Keratinocyte (primary cell): ENCODE measurements around the gene STOM. TPM values are rescaled to one million over a fixed set of nuclear protein-coding genes. Genes with fewer than 3 reads are reported as not detected.

ENCODE experiments used
- DNase-seq: peaks from one replicate; pipeline ENCODE4 v3.0.0-alpha.2; 2011; ENCODE audit warnings: low read depth, missing footprints, low spot score
- FAIRE-seq: peaks from 2 replicates; lab custom pipeline; 2011; peaks lifted over from hg19 to GRCh38; lab: Jason Lieb, UNC
- H2AFZ ChIP-seq: 2 replicates; pipeline ENCODE4 v1.6.0; 2012; ENCODE audit warnings: low read length, control low read depth, inconsistent platforms; ENCODE audit not compliant: control insufficient read depth
- H3K27ac ChIP-seq: 2 replicates; pipeline ENCODE4 v1.5.1; 2011; ENCODE audit warnings: low read length; ENCODE audit not compliant: control insufficient read depth, insufficient read depth
- H3K27me3 ChIP-seq: 3 replicates; pipeline ENCODE4 v1.6.0; 2011; ENCODE audit warnings: low read length; ENCODE audit not compliant: control insufficient read depth, insufficient read depth; ENCODE audit errors: extremely low read depth
- H3K36me3 ChIP-seq, 2 experiments: 2 replicates in 1 of 2; 3 replicates in 1 of 2; pipeline ENCODE4 v1.5.1; 2011; ENCODE audit warnings: low read length in 2 of 2, mild to moderate bottlenecking in 1 of 2; ENCODE audit not compliant: control insufficient read depth in 2 of 2, insufficient read depth in 2 of 2; ENCODE audit errors: extremely low read depth in 1 of 2
- H3K4me1 ChIP-seq: 3 replicates; pipeline ENCODE4 v1.5.1; 2011; ENCODE audit warnings: low read length; ENCODE audit not compliant: control insufficient read depth, insufficient read depth; ENCODE audit errors: extremely low read depth
- H3K4me2 ChIP-seq: 3 replicates; pipeline ENCODE4 v1.6.0; 2011; ENCODE audit warnings: low read depth, low read length; ENCODE audit not compliant: control insufficient read depth, insufficient read depth; ENCODE audit errors: extremely low read depth
- H3K4me3 ChIP-seq, 3 experiments: fragments of 200-600 bp in 1 of 3; sonication (generic) in 1 of 3; 2 replicates in 2 of 3; 3 replicates in 1 of 3; pipeline ENCODE4 v1.5.1; 2011 to 2016; ENCODE audit warnings: low read length in 3 of 3, mild to moderate bottlenecking in 3 of 3, control low read depth in 2 of 3, inconsistent platforms in 1 of 3, low read depth in 1 of 3, mixed read lengths in 1 of 3, mixed run types in 1 of 3, moderate library complexity in 1 of 3; ENCODE audit not compliant: control insufficient read depth in 2 of 3, insufficient read depth in 2 of 3; ENCODE audit errors: extremely low read depth in 1 of 3
- H3K79me2 ChIP-seq: 2 replicates; pipeline ENCODE4 v1.6.0; 2012; ENCODE audit warnings: low read length; ENCODE audit not compliant: control insufficient read depth, insufficient read depth
- H3K9ac ChIP-seq: 3 replicates; pipeline ENCODE4 v1.6.0; 2011; ENCODE audit warnings: low read length; ENCODE audit not compliant: control insufficient read depth, insufficient read depth; ENCODE audit errors: extremely low read depth
- H3K9me1 ChIP-seq: 3 replicates; pipeline ENCODE4 v1.6.0; 2011; ENCODE audit warnings: low read length; ENCODE audit not compliant: control insufficient read depth, insufficient read depth; ENCODE audit errors: extremely low read depth
- H3K9me3 ChIP-seq: 2 replicates; pipeline ENCODE4 v1.5.1; 2012; ENCODE audit warnings: low read depth, low read length; ENCODE audit not compliant: control insufficient read depth
- H4K20me1 ChIP-seq: 3 replicates; pipeline ENCODE4 v1.6.0; 2011; ENCODE audit warnings: low read length; ENCODE audit not compliant: control insufficient read depth, insufficient read depth; ENCODE audit errors: extremely low read depth
- CTCF ChIP-seq, 3 experiments: IDR thresholded peaks in 1 of 3; conservative IDR thresholded peaks in 1 of 3; optimal IDR thresholded peaks in 1 of 3; 2 replicates in 2 of 3; 3 replicates in 1 of 3; pipeline versions ENCODE3 to v1.5.1; 2011; ENCODE audit warnings: low read length in 3 of 3, mild to moderate bottlenecking in 3 of 3, moderate library complexity in 2 of 3, control low read depth in 1 of 3, inconsistent platforms in 1 of 3; ENCODE audit not compliant: insufficient read depth in 2 of 3; ENCODE audit errors: extremely low read depth in 1 of 3
- EZH2 ChIP-seq: IDR thresholded peaks from one replicate; pipeline ENCODE4 v1.6.1; 2012; ENCODE audit warnings: inconsistent platforms, mild to moderate bottlenecking, low read length, moderate library complexity
- dilution Hi-C: fragments of 300-500 bp; cut with MboI; formaldehyde crosslinking; loops from one replicate; pipeline ENCODE4 v1.7.0; 2020; ENCODE audit warnings: low sequenced_read_pairs; ENCODE audit not compliant: extremely low pct_ligation_motif_present
- polyA plus RNA-seq, 5 experiments: library from polyadenylated mRNA; depleted of rRNA in 3 of 5; stranded (reverse) in 3 of 5; stranded (forward) in 1 of 5; unstranded in 1 of 5; fragments of >200 nt; gene quantifications; 1 replicate in 1 of 5; 2 replicates in 3 of 5; 3 replicates in 1 of 5; pipeline versions ENCODE4 v1.2.1 to v1.2.3, GENCODE V29; 2011 to 2012; ENCODE audit warnings: missing spikeins in 2 of 5, low read depth in 1 of 5, low replicate concordance in 1 of 5

Gene STOM
- polyA plus RNA-seq, 1 donor (not counting 4 experiments of a cell fraction or from before 2014, with no cell fraction given), result 121 TPM

DNA sequence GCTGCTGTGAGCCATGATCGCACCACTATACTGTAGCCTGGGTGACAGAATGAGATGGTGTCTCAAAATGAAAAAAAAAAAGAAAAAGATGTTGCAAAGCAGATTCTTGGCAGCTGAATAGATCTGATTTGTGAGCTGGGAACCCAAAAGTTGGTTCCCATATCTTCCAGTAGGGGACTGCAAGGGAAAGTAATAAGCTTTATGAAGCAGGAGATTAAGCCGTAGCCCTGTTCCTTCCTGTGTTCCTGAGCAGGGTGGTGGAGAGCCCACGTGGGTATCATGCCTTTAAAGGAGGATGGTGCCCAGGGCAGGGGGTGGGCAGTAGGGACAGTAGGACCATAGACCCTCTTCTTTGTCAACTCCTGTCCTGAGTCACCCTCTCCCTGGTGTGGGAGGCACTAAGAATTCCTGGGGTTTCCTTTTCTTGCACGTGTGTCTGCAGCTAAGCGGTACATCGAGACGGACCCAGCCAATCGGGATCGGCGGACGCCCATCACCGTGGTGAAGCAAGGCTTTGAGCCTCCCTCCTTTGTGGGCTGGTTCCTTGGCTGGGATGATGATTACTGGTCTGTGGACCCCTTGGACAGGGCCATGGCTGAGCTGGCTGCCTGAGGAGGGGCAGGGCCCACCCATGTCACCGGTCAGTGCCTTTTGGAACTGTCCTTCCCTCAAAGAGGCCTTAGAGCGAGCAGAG lies 37.9 kb downstream of the STOM start:
- peaks cover 26 to 32% of the 10 kb centered on the region in 2 experiments for H3K36me3 ChIP-seq
- no peak overlapping the region for H3K9ac ChIP-seq
- no peak for FAIRE-seq
- no peak overlapping the region for H3K27ac ChIP-seq
- no peak overlapping the region for H3K4me3 ChIP-seq
- H4K20me1 ChIP-seq, result no peaks in the 10 kb centered on the region
- no peak overlapping the region for H2AFZ ChIP-seq
- no peak overlapping the region for H3K4me2 ChIP-seq
- H3K27me3 ChIP-seq, result no peaks in the 10 kb centered on the region
- dilution Hi-C loops, result no loop called here
- H3K4me1 ChIP-seq, result peaks cover 22% of the 10 kb centered on the region
- peak in 1 of 3 experiments; percentile 27 for TF ChIP-seq CTCF (optimal IDR thresholded peaks at IDR 0.05 in 1 of 3, IDR thresholded peaks at IDR 0.05 in 1 of 3, conservative IDR thresholded peaks at IDR 0.05 in 1 of 3; ENCODE audit: extremely low read depth in 1 of 3, insufficient read depth in 2 of 3, low read length in 3 of 3)
- no peak for TF ChIP-seq EZH2
- H3K79me2 ChIP-seq, result no peaks in the 10 kb centered on the region
- H3K9me1 ChIP-seq, result no peaks in the 10 kb centered on the region
- H3K9me3 ChIP-seq, result no peaks in the 10 kb centered on the region
- DNase-seq, result no peak

DNA sequence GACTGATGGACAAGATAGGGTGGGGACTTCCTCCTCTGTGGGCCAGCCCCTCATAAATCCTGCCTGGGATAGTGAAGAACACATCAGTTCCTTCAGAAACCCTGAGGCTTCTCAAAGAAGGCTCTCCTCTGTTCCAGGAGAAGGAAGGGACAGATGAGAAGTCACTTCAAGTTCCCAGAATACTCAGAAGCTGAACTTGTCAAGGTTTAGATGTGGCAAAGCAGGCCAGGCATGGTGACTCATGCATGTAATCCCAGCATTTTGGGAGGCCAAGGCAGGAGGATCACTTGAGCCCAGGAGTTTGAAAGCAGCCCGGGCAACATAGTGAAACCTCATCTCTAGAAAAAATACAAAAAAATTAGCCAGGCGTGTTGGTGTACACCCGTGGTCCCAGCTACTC lies 38.5 kb downstream of the STOM start:
- DNase-seq, result no peak
- Histone ChIP-seq H3K36me3 (peaks cover 31 to 32% of the 10 kb centered on the region in 2 experiments), H3K9me1 (no peaks in the 10 kb centered on the region), H4K20me1 (no peaks in the 10 kb centered on the region), H3K4me2 (no peak overlapping the region), H3K4me3 (no peak overlapping the region), H3K4me1 (peaks cover 25% of the 10 kb centered on the region), H3K27me3 (no peaks in the 10 kb centered on the region), H2AFZ (no peak overlapping the region), H3K9me3 (no peaks in the 10 kb centered on the region), H3K79me2 (no peaks in the 10 kb centered on the region), H3K9ac (no peak overlapping the region), H3K27ac (no peak overlapping the region)
- no peak for FAIRE-seq
- no peak for TF ChIP-seq EZH2
- TF ChIP-seq CTCF (optimal IDR thresholded peaks at IDR 0.05 in 1 of 3, IDR thresholded peaks at IDR 0.05 in 1 of 3, conservative IDR thresholded peaks at IDR 0.05 in 1 of 3; ENCODE audit: extremely low read depth in 1 of 3, insufficient read depth in 2 of 3, low read length in 3 of 3), result no peak
- dilution Hi-C loops, result no loop called here
